ENCODE data around the gene SEC22C. TPM values are rescaled to one million over a fixed set of nuclear protein-coding genes. Genes with fewer than 3 reads are reported as not detected.

Gene SEC22C
- total RNA-seq, 4 donors from 2014 or later, result 52.7 to 62.7 (median 57.9) TPM

DNA sequence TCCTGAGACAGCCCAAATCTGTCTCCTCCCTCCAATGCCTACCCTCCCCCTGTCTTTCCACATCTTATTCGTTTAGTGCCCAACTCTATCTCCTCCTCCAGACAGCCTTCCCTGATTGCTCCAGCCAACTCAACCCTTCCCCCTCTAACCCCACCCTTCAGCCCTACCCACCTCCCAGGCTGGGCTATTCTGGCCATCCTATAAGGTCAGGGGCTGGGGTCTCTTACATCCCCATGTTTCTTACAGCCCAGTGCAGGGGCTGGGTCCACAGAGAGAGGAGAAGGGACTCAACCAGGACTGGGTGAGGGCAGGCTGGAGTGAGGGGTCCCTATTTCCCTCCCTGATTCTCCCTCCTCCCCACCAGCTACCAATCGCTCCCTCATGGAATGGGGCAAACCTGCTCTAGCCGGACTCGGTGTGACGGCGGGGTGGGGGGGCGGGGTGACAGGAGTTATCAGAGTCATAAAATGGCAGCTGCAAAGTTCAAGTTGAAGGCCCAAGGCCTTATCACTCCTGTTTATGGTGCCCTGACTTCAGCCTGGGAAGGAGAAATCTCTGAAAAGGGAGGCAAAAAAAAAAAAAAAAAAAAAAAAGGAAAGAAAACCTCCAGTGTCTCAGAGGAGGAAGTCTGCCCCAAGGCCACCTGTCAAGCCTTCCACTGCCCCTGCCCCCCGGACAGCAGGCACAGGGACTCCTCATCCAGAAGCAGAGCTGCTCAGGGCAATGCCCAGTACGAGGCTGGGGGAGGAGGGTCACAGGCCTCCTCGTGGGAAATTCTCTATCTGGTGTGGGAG is 77.2 kb downstream of the SEC22C start:
- WGBS, result 89% methylated on average over 7 of the region's 10 CpGs
- intact Hi-C loops (cut with DNase I), result loop anchor here (5.0 kb wide), 1 partner anchor 38 kb away; no protein-coding TSS in a partner anchor
- DNase-seq (ENCODE audit: extremely low spot score), result no peak
- no peak for TF ChIP-seq POLR2AphosphoS5 (IDR thresholded peaks at IDR 0.05)
- no peak for TF ChIP-seq POLR2A (IDR thresholded peaks at IDR 0.05; ENCODE audit: low read depth)
- TF ChIP-seq EP300 (IDR thresholded peaks at IDR 0.05), result no peak
- TF ChIP-seq, protein P1, sequence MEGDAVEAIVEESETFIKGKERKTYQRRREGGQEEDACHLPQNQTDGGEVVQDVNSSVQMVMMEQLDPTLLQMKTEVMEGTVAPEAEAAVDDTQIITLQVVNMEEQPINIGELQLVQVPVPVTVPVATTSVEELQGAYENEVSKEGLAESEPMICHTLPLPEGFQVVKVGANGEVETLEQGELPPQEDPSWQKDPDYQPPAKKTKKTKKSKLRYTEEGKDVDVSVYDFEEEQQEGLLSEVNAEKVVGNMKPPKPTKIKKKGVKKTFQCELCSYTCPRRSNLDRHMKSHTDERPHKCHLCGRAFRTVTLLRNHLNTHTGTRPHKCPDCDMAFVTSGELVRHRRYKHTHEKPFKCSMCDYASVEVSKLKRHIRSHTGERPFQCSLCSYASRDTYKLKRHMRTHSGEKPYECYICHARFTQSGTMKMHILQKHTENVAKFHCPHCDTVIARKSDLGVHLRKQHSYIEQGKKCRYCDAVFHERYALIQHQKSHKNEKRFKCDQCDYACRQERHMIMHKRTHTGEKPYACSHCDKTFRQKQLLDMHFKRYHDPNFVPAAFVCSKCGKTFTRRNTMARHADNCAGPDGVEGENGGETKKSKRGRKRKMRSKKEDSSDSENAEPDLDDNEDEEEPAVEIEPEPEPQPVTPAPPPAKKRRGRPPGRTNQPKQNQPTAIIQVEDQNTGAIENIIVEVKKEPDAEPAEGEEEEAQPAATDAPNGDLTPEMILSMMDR (IDR thresholded peaks at IDR 0.05), result no peak
- Histone ChIP-seq H3K4me1 (peaks cover 10 to 24% (median 22%) of the 10 kb centered on the region in 4 donors), H3K4me3 (no peak overlapping the region), H3K9me3 (no peaks in the 10 kb centered on the region), H3K36me3 (no peaks in the 10 kb centered on the region), H3K27ac (replicated peaks in 1 of 4) (no peak overlapping the region), H3K27me3 (peaks cover 0 to 39% (median 14%) of the 10 kb centered on the region in 4 donors)

DNA sequence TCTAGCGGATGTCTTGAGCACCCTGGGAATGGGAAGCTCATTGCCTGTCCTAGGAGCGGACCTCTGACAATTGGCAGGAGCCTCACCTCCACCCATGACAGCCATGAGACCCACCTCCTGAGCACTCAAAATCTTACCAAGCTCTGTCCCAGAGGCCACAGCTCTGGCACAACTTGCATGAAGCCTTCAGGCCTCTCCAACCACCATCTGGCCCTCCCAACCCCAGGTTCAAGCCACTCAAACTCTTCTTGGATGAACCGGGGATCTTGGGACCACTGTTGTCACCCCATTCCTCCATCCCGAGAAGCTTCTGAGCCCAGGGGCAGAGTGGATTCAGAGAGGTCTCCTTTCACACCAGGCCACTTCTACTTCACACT is 77.8 kb downstream of the SEC22C start:
- H3K27ac ChIP-seq (replicated peaks in 1 of 4), result no peak overlapping the region
- H3K36me3 ChIP-seq, result no peaks in the 10 kb centered on the region
- no peak overlapping the region for H3K4me3 ChIP-seq
- no peak for DNase-seq (ENCODE audit: extremely low spot score)
- H3K9me3 ChIP-seq, result no peaks in the 10 kb centered on the region
- intact Hi-C loops (cut with DNase I), result loop anchor here (5.0 kb wide), 1 partner anchor 38 kb away; no protein-coding TSS in a partner anchor
- TF ChIP-seq EP300 (IDR thresholded peaks at IDR 0.05), result no peak
- TF ChIP-seq, protein P1 (IDR thresholded peaks at IDR 0.05), result no peak
- TF ChIP-seq POLR2A (IDR thresholded peaks at IDR 0.05; ENCODE audit: low read depth), result no peak
- no peak for TF ChIP-seq POLR2AphosphoS5 (IDR thresholded peaks at IDR 0.05)
- peaks cover 0 to 44% (median 17%) of the 10 kb centered on the region in 4 donors for H3K27me3 ChIP-seq
- WGBS, result 100% methylated on average over 2 of the region's 4 CpGs
- peaks cover 10 to 24% (median 22%) of the 10 kb centered on the region in 4 donors for H3K4me1 ChIP-seq

DNA sequence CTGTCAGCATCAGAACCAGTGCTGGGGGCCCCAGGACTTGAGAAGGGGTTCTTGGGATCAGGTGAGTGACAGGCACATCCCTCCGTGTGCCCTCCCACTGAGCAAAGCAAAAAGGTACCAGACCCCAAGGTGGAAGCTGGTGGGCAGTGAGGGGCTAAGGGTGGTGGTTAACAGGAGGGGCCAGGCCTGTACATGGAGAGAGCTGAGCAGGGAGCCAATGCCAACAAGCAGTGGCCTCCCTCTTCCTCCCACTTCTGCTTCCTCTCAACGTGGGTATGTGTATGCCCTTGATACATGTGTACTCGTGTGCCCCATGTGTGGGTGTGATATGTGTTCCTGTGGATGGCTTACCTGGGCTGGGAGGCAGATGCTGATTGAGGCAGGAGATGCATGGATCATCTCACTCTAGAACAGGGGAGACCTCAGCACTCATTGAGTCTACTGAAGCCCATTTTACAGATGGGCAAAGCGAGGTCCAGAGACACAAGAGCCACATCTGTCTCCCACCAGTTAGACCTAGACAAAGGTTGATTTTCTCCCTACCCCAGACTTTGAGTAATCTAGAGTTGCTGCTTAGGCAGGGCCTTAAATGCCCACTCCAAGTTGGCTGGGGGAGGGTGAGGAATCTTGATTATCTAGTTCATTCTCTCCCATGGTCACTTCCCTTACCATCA is 78.4 kb downstream of the SEC22C start:
- no peak for TF ChIP-seq POLR2AphosphoS5 (IDR thresholded peaks at IDR 0.05)
- TF ChIP-seq POLR2A (IDR thresholded peaks at IDR 0.05; ENCODE audit: low read depth), result no peak
- TF ChIP-seq, protein P1 (IDR thresholded peaks at IDR 0.05), result no peak
- TF ChIP-seq EP300 (IDR thresholded peaks at IDR 0.05), result no peak
- Histone ChIP-seq H3K27ac (replicated peaks in 1 of 4) (no peak overlapping the region), H3K4me3 (peak overlapping the region; percentile 54 to 62 (median 58)), H3K9me3 (no peaks in the 10 kb centered on the region), H3K4me1 (peaks cover 10 to 24% (median 22%) of the 10 kb centered on the region in 4 donors), H3K27me3 (peaks cover 0 to 50% (median 19%) of the 10 kb centered on the region in 4 donors), H3K36me3 (no peaks in the 10 kb centered on the region)
- intact Hi-C loops (cut with DNase I), result loop anchor here (5.0 kb wide), 1 partner anchor 39 kb away; no protein-coding TSS in a partner anchor
- WGBS, result 77% methylated on average over 4 of the region's 4 CpGs
- DNase-seq (ENCODE audit: extremely low spot score), result no peak

DNA sequence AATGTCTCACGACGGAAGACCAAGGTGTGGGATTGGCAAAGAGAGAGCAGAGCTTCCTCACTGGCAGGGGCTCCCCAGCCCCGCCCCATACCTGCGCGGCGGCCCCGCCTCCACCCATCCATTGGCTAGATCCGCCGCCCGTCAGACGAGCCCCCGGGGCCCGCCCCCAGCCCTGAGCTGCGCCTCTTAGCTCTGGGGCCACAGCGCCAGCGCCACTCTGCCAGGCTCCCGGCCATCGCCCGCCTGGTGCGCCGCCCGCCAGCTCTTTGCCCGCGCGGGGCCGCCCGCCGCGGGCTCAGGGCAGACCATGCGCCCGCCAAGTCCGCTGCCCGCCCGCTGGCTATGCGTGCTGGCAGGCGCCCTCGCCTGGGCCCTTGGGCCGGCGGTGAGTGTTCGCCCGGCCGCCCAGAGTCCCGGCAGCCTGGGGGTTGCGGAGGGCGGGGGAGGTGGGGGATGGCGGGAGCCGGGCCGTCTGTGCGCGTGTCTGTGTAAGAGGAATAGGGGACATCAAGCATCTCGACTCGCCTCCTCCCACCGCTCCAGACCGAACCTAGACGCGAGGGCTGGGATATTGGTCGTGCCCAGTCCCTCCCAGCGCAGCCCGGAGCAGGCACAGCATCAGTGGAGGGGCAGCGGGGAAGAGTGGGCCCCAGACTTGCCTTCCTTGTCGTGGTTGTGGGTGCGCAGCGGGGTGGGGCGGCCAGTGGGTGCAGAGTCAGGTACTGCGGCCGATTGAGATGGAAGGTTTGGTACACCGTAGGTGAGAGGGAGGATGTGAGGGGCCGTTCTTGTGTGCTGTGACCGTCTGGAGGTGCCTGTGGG is 79.1 kb downstream of the SEC22C start, which contains the start of gene VIPR1:
VIPR1 (plus strand) TSS at position 215 of the 822 bp plus-strand sequence; CDS start at position 308, 93 bp downstream.
- WGBS, result 7% methylated on average over 43 of the region's 69 CpGs
- Histone ChIP-seq H3K4me3 (peak within 1 kb of the TSS; percentile 54 to 62 (median 58)), H3K36me3 (no peaks in the 10 kb centered on the region), H3K27ac (replicated peaks in 1 of 4) (peak within 1 kb of the TSS in 2 of 4 donors; percentile 16 to 19), H3K9me3 (no peaks in the 10 kb centered on the region), H3K27me3 (peaks cover 0 to 57% (median 19%) of the 10 kb centered on the region in 4 donors), H3K4me1 (peaks cover 10 to 24% (median 22%) of the 10 kb centered on the region in 4 donors)
- TF ChIP-seq, protein P1 (IDR thresholded peaks at IDR 0.05), result no peak
- TF ChIP-seq POLR2AphosphoS5 (IDR thresholded peaks at IDR 0.05), result no peak
- no peak for TF ChIP-seq EP300 (IDR thresholded peaks at IDR 0.05)
- no peak for TF ChIP-seq POLR2A (IDR thresholded peaks at IDR 0.05; ENCODE audit: low read depth)
- no peak for DNase-seq (ENCODE audit: extremely low spot score)
- intact Hi-C loops (cut with DNase I), result loop anchor here (5.0 kb wide), 1 partner anchor 40 kb away; no protein-coding TSS in a partner anchor

Data from esophagus muscularis mucosa (tissue), 4 donors.